Measurements from ENCODE around the gene AP3B2. TPM values are rescaled to one million over a fixed set of nuclear protein-coding genes. Genes with fewer than 3 reads are reported as not detected.
"Not testable (repeated sequence)": the region's sequence is repeated elsewhere in the genome, so short reads cannot be mapped to it uniquely, and the experiment has no call there.

Gene AP3B2
- polyA plus RNA-seq, 3 donors: 4.4 to 4.6 (median 4.5) TPM

DNA sequence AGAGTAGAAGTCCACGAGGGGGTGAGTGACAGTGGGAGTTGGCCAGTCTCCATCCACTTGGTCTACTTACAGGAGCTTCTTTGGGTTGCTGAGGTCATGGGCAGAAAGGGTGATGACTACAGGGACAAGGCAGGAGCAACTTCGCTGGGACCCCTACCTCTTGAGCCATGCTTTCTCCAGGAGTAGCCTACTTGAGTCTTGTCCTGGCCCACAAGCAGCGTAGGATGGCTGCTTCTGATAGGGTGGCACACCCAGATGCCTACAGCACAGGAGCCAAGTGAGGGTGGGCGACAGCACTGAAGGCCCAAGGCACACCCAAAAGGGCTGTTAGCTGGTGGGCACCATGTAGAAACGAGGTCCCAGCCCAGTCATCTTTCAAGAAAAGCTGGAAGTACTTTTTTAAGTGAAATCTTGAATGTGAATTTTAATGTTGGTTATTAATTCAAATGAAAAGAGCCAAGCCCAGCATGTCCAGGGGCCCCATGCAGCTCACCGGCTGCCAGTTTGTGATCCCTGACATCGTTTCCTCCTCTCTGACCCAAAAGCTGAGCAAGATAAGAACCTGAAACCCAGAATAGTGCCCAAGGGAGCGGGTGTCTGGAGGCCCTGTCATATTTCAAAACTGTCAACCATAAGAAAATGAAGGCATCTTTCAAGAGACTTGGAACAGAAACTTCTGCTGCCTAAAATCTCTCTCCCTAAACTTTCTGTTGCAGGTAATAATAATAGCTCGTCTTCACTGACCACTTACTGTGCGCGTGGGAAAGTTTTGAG lies 60.3 kb downstream of the AP3B2 start:
- no peak for DNase-seq

DNA sequence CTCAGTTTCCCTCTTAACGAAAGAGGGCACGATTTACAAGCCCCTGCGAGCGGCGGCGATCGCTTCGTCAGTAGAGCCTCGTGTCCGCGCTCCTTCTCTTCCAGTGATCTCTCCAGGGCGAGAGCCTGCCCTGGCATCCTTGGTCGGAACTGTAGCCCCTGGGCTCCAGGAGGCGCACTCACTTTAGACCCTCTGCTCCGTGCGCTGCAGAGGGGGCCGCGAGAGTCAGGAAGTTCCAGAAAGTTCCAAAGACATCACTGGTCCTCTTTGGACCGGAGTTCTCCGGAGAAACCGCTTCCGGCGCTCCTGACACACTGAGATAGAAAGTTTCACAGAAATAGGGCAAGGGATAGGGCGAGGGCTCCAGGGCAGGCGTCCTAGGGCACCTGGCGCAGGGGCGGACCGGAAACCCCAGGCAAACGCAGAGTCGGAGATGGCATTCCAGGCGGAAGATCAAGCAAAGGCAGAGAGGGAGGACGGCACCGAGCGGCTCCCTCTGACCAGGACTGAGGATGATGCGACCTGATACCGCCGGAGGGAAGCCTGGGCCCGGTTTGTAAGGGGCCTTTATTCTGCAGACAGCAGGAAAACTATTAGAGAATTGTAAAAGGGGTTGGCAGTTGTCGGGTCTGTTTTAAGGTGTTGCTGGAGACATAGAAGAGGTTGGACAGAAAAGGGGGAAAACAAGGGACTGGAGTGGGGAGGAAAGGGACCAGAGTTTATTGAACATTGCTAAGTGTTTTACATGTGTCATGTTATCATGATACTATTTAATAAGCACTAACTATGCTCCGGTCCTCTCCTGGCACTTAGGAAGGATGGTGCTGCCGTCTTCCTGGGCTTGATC lies 61.2 kb downstream of the AP3B2 start:
- DNase-seq: no peak

DNA sequence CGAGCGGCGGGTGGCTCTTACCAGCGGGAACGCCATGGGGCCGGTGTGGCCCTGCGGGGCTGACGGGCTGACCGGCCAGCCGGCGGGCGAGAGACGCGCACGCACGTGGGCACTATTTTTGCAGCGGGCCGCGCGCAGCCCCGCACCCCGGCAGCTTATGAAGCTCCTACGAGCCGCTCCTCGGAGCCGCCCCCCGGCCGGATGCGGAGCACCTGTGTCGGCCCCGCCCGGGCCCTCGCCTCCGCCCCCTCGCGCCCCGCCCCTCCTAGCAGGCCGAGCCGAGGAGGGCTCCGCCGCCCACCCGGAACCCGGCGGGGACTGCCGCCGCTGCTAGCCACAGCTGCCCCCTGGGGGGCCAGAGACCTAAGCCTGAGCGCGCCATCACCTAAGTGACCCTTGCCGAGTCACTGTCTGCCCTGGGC lies 61.8 kb downstream of the AP3B2 start:
- no peak for DNase-seq

DNA sequence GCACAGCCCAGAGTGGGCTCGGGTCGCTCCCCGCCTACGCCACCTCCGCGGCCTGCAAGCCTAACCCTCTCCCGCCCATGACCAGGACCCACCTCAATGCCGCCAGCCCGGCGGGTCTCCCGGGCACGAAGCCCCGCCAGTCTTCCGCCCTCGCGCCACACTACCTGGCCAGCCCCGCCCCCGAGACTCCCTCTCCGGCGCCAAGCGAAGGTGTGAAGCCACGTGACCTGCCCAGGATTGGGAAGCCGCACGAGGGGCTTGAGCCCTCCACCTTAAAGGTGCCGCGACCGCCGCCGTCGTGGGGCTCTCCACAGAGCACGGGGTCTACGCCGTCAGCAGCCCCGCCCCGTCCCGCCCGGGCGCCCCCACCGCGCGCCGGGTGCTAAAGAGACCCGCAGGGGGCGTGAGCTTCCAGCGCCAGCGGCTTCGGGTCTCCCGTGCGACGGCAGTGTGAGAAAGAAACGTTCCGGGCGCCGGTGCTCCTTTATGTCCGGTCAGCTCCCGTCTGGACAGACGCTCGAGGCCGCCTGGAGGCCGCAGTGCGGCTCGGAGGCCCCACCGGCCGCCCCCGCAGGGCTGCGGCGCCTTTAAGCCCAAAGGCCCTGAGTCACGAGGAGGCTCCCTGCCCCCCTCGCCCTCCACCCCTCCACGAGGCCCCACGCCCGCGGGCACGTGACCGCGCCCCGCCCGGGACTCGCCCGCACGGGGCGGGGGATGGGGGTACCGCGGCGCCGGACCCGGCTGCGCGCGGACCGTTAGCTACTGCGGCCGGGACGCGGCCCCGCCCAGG lies 62.4 kb downstream of the AP3B2 start, which contains the start of gene CPEB1:
CPEB1 (minus strand) TSS at position 319 of the 790 bp plus-strand sequence. CDS start 18,904 bp downstream, outside the sequence.
- no peak for DNase-seq

DNA sequence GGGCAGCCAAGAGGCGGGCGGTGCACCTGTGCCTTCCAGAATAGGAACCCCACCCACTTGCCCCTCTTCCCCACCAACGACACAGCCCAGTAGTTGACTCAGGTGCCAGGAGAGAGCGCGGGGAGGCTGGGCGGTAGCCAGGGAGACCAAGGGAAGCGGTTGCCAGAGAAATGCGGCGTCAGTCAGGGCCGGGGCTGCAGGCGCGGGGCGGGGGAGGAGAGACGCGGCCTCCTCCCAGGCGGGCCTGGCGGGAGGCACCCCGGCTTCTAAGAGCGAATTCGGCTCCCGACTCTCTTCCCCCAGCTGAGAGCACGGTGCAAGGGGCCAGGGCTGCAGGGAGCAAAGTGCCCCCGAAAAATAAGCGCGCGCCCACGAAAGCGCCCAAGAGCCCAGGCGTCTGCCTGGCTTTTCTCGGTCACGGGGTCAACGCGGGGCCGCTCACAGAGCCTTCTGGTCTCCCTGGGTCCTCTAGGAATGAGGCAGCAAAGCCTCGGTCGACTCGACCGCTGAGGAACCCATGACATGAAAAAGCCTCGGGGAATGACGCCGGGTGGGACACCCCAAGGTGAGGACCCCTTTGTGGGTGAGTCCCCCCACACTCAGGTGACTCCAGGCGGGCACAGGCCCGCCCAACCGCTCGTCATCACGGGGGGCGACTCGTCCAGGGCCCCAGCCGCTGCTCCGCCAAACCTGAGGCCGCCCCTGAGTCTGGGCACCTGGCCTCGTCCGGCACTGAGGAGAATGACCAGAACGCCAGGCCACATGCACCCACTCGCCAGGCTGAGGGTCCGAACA lies 63.2 kb downstream of the AP3B2 start:
- DNase-seq: no peak

DNA sequence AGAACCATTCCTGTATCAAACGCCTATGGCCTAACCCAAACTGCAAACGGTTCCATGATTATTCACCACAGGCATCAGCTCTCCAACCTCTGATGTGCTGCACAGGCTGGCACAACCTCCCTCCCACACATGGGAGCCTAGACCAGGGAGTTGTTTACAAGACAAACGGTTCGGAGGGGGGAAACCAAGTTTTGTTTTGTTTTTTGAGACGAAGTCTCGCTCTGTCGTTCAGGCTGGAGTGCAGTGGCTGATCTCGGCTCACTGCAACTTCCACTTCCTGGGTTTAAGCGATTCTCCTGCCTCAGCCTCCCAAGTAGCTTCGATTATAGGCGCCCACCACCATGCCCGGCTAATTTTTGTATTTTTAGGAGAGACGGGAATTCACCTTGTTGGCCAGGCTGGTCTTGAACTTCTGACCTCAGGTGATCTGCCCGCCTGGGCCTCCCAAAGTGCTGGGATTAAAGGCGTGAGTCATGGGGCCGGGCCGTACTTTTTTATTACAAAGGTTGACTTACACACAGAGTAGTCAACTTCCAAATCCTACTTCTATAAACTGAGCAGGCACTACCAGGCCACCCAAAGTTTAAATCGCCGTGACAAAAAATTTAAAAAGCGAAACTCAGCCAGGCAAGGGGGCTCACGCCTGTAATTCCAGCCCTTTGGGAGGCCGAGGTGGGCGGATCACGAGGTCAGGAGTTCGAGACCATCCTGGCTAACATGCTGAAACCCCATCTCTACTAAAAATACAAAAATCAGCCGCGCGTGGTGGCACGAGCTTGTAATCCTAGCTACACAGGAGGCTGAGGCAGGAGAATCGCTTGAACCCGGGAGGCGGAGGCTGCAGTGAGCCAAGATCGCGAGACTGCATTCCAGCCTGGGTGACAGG lies 64.5 kb downstream of the AP3B2 start:
- not testable (repeated sequence) for DNase-seq

DNA sequence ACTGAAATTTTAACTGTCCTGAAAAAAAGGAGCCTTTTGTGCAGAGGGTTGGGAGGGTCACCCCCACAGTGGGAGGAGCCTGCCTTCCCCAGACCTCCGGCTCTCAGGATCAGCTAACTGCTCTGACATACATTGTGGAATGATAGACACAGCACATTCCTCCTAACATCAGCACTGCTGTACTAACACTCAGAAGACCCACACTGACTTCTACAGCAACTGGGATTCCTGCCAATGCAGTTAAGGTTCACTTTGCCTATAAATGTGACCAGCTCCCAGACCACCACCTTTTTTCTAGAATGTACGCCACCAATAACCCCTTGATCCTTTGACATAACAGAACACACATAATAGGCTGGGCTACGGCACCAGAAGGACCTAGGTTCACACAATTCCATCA lies 65.7 kb downstream of the AP3B2 start:
- DNase-seq: no peak

DNA sequence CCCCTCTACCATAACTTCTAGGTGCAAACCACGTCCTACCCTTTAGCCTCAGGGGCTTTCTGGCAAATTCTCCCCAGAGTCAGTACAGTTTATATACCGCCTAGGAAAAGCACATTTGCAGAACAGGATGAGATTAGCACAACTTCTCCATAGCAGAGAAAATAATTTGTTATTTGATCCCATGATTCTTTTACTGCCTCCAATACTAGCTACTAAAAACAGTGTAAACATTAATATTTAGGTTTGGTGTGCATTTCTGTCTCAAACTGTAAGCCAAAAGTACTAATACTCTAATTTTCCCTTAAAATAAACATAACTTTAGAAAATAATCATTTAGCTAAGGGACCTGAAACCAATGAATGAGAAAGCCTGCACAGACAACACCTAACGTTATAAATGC lies 67.0 kb downstream of the AP3B2 start:
- no peak for DNase-seq

DNA sequence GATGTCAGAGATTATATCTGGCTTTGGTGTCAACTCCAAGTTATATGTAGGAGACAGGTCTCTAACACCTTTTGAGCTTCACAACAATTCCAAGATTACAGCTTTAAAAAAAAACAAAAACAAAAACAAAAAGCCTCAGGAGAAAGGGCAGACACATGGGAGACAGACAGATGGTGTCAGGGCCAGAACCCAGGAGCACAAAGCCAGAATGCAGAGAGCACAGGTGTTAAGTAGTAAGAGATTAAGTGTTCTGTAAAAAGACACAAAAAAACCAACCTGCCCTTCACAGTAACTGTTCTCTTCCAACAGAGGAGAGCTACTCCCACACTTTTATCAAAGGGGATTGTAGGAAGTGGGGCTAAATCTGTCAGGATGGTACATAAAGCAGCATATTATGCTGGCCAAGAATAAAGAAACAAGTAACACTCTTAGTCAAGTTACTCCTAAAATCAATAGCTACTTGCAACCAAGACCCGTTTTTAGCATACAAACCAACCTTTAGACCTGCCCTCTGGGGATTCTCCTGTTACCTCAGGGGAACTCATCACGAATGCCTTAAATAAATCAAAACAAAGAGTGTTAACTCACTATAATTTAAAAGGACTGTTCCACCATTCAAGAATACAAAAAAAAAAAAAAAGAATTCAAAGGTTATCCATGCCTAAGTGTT lies 68.4 kb downstream of the AP3B2 start:
- DNase-seq: no peak

DNA sequence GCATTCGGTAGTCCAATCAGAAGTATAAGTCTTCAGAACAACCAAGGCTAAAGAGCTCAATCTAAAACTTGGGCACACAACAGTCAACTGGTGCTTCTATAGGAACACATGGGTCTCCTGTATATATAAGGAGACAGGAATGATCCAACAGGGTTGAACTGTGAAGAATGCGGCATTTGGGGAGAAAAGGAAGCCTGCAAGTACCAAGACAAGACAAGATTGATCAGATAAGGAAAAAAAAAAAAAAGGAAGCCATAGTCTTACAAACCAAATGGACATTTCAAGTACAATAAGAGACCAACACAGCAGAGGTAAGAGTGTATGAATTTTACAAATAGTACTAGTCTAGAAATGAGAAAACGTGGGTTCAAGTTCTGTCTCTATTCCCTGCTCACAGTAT lies 69.0 kb downstream of the AP3B2 start:
- DNase-seq: no peak

DNA sequence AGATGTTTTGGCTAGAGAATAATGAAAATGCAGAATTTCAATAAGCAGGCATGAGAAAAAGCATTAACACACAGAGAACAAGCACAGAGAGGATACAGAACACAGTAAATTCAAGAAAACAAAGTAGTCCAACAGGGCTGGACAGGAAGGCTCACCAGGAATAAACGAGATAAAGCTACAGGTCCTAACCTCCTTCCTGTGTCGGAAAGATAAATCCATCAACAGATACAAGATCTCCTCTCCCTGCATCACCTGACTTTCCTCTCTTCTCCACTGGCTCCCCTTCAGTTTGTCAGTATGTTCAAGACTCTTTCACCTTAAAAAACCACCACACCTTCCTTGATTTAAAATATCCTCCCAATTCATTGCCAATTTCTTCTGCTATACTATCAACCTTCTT lies 73.9 kb downstream of the AP3B2 start:
- DNase-seq: no peak

DNA sequence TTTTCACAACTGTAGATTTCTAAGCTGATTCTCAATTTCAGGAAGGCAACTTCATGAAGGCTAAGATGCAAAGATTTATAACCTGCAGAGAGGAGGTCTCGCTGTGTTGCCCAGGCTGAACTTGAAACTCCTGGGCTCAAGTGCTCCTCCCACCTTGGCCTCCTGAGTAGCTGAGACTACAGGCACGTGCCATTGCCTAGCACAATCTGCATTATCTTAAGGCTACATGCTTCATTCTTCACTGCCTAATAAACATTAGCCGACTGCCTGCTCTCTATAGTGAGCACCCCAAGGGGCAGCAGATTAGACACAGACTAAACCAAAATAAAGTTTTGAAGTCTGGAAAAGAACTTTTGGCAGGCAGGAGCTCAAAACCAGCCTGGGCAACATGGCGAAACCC lies 79.6 kb downstream of the AP3B2 start:
- DNase-seq: no peak

DNA sequence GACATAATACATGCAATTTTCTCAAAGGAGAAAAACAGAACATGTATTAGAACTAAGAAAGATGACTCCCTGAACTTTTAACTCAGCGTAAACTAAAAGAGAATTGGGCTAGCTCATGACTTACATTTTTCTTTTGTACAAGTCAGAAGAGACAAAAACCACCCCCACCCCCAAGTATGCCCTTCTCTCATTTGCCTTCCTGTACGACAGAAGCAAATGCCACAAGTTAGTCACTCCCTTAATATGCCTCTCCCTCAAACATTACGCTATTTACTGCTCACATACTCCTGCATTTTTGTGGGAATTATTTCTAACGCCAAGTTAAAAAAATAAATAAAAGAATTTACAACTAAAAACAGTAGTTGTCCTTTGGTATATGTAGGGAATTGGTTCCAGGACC lies 84.5 kb downstream of the AP3B2 start:
- no peak for DNase-seq

DNA sequence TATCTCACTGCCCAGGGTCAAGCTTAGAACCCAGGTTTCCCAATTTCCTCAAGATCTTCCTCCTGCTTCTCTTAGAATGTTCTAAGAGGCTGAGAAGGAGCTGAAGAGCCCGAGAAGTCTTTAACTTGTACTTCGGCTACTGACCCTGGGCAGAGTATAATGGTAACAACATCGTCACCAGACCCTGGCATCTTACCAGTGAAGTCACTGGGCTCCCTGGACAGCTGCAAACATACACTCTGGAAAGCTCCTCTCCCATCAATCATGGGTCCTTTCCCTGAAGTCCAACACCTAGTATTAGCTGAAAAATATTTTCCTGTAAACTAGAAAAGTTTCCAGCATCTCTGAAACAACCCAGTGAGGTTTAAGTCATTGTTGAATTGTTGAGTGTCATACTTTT lies 85.2 kb downstream of the AP3B2 start:
- no peak for DNase-seq

DNA sequence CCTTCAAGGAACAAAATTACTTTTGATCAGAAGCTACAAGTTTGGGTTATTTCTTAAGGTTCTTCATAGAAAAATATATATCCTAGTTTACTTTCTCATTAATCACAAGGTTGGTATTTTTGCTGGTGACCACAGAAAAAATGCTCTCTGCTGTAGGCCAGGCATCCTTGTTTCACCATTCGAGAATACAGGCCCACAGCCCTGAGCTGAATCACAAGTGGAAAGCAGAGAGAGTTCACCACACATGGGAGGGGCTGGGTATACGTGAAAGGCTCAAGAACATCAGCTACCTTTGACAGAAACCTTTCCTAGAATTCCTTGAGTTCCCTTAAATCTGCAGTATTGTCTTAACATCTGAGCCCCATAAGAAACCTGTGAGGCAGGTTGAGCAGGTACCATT lies 85.7 kb downstream of the AP3B2 start:
- DNase-seq: no peak

DNA sequence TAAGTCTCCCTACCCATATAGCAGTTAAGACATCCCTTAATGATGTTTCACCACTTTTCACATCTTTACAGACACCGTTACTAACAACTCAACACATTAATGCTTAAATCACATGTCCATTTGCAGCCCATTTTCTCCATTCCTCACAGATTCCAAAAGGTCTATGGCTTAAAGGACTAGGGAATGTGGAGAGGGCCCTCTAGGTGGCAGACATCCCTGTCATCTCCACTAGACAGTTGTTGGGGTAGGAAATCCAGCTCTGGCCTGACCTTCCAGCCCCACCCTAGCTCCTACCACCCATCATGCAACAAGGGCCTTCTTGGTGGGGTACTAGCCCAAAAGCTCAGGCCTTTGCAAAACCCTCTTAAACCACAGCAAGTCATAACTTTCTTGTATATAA lies 87.7 kb downstream of the AP3B2 start:
- no peak for DNase-seq

DNA sequence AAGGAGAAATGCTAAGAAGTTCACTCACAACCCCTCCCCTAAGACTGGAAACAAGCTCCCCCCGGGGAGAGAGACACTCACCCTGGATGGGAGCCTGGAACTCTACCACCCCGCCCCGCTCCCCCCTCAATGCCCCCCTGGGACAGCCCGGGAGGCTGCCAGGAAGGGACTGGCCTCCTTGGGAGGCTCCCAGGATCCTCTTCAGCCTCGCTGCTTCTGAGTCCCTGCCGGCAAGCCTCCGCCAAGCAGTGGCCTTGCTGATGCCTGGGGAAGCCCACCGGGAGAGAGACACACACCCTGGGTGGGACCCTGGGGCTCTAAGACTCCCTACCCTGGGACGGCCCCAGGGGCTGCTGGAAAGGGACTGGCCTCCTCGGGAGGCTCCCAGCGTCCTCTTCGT lies 95.9 kb downstream of the AP3B2 start:
- no peak for DNase-seq

DNA sequence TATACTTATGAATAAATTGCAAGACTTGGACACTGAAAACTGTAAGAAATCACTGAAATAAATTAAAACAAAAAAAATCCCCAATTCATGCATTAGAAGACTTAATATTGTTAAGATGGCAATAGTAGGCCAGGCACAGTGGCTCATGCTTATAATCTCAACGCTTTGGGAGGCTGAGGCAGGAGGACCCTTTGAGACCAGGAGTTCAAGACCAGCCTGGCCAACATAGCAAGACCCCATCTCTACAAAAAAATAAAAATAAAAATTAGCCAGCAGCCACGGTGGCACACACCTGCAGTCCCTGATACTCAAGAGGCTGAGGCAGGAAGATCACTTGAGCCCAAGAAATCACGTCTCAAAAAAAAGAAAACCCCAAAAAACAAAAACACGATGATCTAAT lies 98.3 kb downstream of the AP3B2 start:
- no peak for DNase-seq
